Activated CD8-positive, alpha-beta memory T cell treated with anti-CD3 and anti-CD28 coated beads, Interleukin-2, amount 10 ng/mL, durations not matched to agents 7 days and 5 days (primary cell): Measurements from ENCODE around the gene ACTN3. TPM values are rescaled to one million over a fixed set of nuclear protein-coding genes. Genes with fewer than 3 reads are reported as not detected.
"Not testable (repeated sequence)": the region's sequence is repeated elsewhere in the genome, so short reads cannot be mapped to it uniquely, and the experiment has no call there.

Experiments used
- ATAC-seq: fragments of 150-1000 bp; cut with Tn5 transposase; one replicate; pipeline ENCODE4 v1.10.0; 2021; ENCODE audit warnings: moderate library complexity
- CTCF ChIA-PET: fragments of 350-600 bp; sonication (Branson Sonifier 250); formaldehyde crosslinking; loops from one replicate; lab custom pipeline; 2021; ENCODE audit warnings: antibody characterized with exemption; lab: Charles Lee
- DNase-seq: peaks from one replicate; pipeline ENCODE4 v3.0.0-alpha.2; 2020
- H3K27ac Mint-ChIP-seq: one replicate; pipeline ENCODE4 v1.8.0; 2021; ENCODE audit warnings: mild to moderate bottlenecking, mixed read lengths
- H3K27me3 Mint-ChIP-seq: one replicate; pipeline ENCODE4 v1.8.0; 2021; ENCODE audit warnings: mixed read lengths
- H3K36me3 Mint-ChIP-seq: one replicate; pipeline ENCODE4 v1.8.0; 2021; ENCODE audit warnings: mild to moderate bottlenecking, mixed read lengths
- H3K4me1 Mint-ChIP-seq: one replicate; pipeline ENCODE4 v1.8.0; 2021; ENCODE audit warnings: mixed read lengths
- H3K4me3 Mint-ChIP-seq: one replicate; pipeline ENCODE4 v1.8.0; 2021; ENCODE audit warnings: mild to moderate bottlenecking, moderate library complexity, mixed read lengths
- H3K9me3 Mint-ChIP-seq: one replicate; pipeline ENCODE4 v1.8.0; 2022; ENCODE audit warnings: low read depth, mixed read lengths
- total RNA-seq, 2 experiments: library from RNA; stranded (reverse); gene quantifications; one replicate each; pipeline ENCODE4 v1.2.3, GENCODE V29; 2021

Gene ACTN3
- total RNA-seq, 2 experiments from 2014 or later = 0.40 TPM; not detected in 1

DNA sequence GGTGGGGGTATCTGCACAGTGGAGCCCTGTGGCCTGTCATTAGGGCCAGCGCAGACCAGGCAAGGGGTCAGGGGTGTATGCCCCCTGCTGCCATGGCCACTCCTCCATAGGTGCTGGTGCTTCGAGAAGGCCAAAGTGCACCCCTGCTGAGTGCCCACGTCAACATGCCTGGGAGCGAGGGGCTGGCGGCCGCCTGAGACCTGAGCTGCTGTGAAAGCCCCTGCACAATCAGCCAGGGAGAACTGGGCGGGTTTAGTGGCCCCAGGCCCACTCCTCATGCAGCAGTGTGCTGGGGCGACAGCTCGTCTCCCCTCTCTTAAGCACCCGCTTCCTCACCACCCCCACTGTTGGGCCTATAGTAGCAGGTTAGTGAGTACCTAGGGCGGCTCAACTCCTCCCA, 14.9 kb upstream of the ACTN3 start:
- Mint-ChIP-seq H3K4me3 (no peak overlapping the region), H3K4me1 (no peaks in the 10 kb centered on the region), H3K36me3 (peaks cover 4% of the 10 kb centered on the region), H3K9me3 (no peaks in the 10 kb centered on the region), H3K27me3 (no peaks in the 10 kb centered on the region), H3K27ac (no peak overlapping the region)
- DNase-seq (no peak), ATAC-seq (no peak)
- CTCF ChIA-PET = no interaction called here

DNA sequence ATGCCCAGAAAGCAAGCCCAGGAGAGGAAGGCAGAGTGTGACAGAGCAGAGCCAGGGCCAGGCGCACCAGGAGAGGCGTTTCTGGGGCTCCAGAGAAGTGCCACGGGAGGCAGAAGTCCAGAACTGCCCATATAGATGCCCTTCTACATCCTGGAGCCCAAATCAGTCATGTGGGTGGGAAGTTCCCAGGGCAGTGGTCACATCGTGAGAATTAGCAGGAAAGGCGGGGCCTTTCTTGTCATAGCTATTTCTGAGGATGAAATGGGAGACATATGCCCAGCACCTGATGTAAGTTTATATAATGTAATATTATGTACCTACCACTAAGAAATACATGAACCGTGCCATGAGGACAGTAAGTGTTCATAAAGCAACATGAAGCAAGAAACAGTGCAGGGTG, 13.9 kb upstream of the ACTN3 start:
- DNase-seq (no peak), ATAC-seq (no peak)
- H3K4me1 Mint-ChIP-seq = no peaks in the 10 kb centered on the region
- no peaks in the 10 kb centered on the region for H3K9me3 Mint-ChIP-seq
- H3K4me3 Mint-ChIP-seq = no peak overlapping the region
- no peaks in the 10 kb centered on the region for H3K27me3 Mint-ChIP-seq
- CTCF ChIA-PET = interaction anchor here (0.6 to 1.4 kb wide), 2 partner anchors 83 to 146 kb away, joined by 3 read pairs; no protein-coding TSS in a partner anchor
- peaks cover 9% of the 10 kb centered on the region for H3K36me3 Mint-ChIP-seq
- H3K27ac Mint-ChIP-seq = no peak overlapping the region

DNA sequence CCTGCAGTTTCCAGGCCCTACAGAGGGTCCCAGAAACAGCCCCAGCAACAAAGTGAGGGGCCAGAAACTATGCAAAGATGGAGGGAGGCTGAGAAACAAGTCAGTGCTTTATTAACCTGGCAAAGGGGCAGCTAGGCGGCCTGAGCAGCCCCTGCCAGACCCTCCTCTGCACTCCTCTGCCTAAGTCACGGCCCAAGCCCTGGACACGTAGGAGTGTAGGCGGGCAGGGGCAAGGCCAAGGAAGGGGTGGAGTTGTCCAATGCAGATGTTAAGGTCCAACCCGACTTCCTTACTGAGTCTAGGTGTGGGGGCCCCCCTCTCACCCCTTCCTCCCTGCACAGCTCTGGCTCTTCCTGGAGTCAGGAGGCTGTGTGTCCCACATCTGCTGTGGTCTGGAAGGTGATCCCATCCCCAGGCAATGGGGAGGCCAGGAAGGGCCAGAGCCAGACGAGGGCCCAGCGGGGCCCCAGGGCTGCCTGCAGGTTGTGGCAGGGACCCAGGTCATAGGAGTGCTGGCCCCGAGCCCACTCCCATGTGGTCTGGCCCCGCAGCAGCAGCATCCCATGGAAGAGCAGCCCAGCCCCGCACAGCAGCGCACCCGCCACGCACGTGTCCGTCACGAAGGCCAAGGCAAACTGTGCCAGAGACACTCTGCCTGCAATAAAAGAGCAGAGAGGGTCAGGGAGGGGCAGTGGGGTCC, 7.4 kb upstream of the ACTN3 start:
- Mint-ChIP-seq H3K9me3 (no peaks in the 10 kb centered on the region), H3K36me3 (peaks cover 19% of the 10 kb centered on the region), H3K4me1 (peaks cover 21% of the 10 kb centered on the region), H3K27me3 (no peaks in the 10 kb centered on the region), H3K4me3 (no peak overlapping the region), H3K27ac (no peak overlapping the region)
- CTCF ChIA-PET = no interaction called here
- no peak for ATAC-seq
- no peak for DNase-seq

DNA sequence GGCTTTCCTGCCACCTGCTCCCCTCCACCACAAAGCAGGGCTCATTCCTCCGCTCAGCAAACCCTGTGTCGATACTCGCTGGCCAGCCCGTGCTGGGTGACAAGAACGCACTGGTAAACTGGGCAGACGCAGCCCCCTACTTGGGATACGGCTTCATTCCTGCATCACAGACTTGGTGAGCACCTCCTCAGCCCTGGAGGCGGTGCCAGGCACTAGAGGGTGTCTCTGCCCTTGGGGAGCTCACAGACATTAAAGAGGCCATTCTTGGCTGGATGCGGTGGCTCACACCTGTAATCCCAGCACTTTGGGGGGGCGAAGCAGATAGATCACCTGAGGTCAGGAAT, 6.9 kb upstream of the ACTN3 start:
- Mint-ChIP-seq H3K27me3 (no peaks in the 10 kb centered on the region), H3K4me3 (no peak overlapping the region), H3K27ac (no peak overlapping the region), H3K4me1 (peaks cover 23% of the 10 kb centered on the region), H3K36me3 (peaks cover 19% of the 10 kb centered on the region), H3K9me3 (no peaks in the 10 kb centered on the region)
- CTCF ChIA-PET = no interaction called here
- ATAC-seq (no peak), DNase-seq (no peak)

DNA sequence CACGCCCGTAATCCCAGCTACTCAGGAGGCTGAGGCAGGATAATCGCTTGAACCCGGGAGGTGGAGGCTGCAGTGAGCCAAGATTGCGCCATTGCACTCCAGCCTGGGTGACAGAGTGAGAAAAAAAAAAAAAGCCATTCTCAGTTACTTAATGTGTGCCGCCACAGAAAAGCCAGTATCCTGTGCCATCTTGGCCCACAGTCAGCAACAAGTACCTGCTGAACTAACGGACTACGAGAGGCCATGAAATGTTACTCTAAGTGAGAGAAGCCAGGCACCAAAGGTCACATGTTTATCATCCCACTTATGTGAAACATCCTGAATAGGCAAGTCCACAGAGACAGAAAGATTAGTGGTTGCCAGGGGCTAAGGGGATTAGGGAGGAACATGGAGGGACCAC, 6.1 kb upstream of the ACTN3 start:
- H3K4me1 Mint-ChIP-seq = peaks cover 26% of the 10 kb centered on the region
- H3K27ac Mint-ChIP-seq, ATAC-seq, H3K9me3 Mint-ChIP-seq, H3K4me3 Mint-ChIP-seq, H3K27me3 Mint-ChIP-seq, DNase-seq: not testable (repeated sequence)
- CTCF ChIA-PET = interaction anchor here (1.1 kb wide), 1 partner anchor 138 kb away, joined by 4 read pairs; no protein-coding TSS in a partner anchor
- peaks cover 18% of the 10 kb centered on the region for H3K36me3 Mint-ChIP-seq

DNA sequence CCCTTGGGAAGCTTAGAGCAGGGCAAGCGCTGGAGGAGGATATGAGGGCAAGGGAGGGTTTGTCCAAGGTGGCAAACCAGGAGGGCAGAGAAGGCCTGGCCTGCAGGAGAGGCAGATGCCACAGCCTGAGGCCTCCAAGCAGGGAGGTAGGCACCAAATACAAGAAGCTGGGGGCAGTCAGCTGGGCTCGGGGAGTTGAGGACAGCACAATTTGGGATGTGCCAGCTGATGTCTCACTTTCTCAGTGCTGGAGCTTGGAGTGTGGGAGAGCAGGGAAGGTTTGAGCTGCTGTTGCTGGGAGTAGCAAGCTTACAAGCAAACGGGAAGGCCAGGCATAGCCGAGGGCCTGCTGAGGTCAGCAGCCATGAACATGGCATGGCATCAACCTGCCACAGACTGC, 4.8 kb upstream of the ACTN3 start:
- CTCF ChIA-PET = interaction anchor here (0.9 to 1.1 kb wide), 2 partner anchors 136 to 137 kb away, joined by 3 to 4 read pairs; partner anchors contain the start of gene RBM4B

DNA sequence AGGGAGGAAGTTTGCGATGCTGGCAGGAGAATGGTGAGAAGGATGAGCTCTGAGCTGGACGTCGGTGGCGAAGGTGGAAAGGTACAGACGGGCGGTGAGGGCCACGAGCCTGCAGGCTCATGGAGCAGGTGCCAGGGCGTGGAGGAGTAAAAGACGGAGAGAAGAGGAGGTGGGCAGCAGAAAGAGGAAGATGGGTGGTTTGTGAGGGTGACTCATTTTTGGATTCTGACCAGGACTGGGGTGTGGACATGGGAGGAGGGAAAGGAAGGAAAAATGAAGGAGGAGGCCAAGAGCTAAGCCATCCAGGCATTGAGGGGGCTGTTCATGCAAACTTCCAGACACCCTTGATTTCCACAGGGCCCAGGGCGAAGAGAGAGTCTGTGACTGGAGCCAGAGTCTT, 4.3 kb upstream of the ACTN3 start:
- ATAC-seq (no peak), DNase-seq (no peak)
- H3K4me3 Mint-ChIP-seq = no peak overlapping the region
- peaks cover 30% of the 10 kb centered on the region for H3K4me1 Mint-ChIP-seq
- H3K27me3 Mint-ChIP-seq = no peaks in the 10 kb centered on the region
- H3K36me3 Mint-ChIP-seq = peaks cover 11% of the 10 kb centered on the region
- CTCF ChIA-PET = interaction anchor here (0.9 kb wide), 1 partner anchor 135 kb away, joined by 3 read pairs; the partner anchor contains the start of gene RBM4B
- no peaks in the 10 kb centered on the region for H3K9me3 Mint-ChIP-seq
- H3K27ac Mint-ChIP-seq = peak overlapping the region; percentile 91

More for the DNA sequence above, 4.8 kb upstream of the ACTN3 start:
- peaks cover 15% of the 10 kb centered on the region for H3K36me3 Mint-ChIP-seq
- H3K9me3 Mint-ChIP-seq = no peaks in the 10 kb centered on the region
- H3K27ac Mint-ChIP-seq = peak overlapping the region; percentile 22
- no peaks in the 10 kb centered on the region for H3K27me3 Mint-ChIP-seq
- H3K4me3 Mint-ChIP-seq = no peak overlapping the region
- DNase-seq (no peak), ATAC-seq (no peak)
- peaks cover 29% of the 10 kb centered on the region for H3K4me1 Mint-ChIP-seq

DNA sequence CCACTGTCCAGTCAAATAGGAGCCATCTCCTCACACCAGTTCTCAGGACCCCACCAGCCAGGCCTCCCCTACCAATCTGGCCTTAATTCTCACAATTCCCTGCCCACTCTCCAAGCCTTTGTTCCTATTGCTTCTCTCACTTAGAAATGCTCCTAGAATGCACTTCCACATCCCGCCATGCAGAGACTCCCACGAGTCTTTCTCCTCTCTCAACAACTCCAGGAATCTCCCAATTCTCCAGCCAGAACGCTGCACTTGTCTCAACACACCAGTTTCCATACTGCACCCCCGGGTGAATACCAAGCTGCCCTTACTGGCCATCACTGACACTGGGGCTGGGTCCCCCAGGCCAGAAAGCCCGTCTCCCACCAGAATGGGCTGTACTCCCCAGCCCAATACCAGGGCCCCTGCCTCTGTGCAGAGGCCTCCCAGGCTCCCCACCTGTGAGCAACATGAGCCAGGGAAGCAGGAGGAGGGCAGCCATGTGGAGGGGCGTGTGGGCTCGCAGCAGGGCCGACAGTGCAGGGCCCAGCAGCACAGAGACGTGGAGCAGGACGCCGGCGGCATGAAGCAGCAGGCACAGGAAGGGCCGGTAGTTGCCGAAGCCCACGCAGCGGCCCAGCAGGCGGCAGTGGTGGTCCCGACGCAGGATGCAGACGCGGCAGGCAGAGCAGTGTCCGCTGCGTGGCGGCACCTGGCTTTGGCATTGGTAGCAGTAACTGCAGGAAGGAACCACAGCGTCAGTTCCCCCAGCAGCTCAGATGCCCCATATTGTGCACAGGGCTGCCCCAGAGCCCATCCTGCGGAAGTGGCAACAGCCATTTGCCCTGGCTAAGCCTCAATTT, 3.2 kb upstream of the ACTN3 start:
- peak overlapping the region; percentile 66 for H3K4me3 Mint-ChIP-seq
- peaks cover 30% of the 10 kb centered on the region for H3K4me1 Mint-ChIP-seq
- DNase-seq = peak; percentile 90
- H3K9me3 Mint-ChIP-seq = no peaks in the 10 kb centered on the region
- peaks cover 8% of the 10 kb centered on the region for H3K36me3 Mint-ChIP-seq
- peaks cover under 1% of the 10 kb centered on the region for H3K27me3 Mint-ChIP-seq
- peak; percentile 61 for ATAC-seq
- CTCF ChIA-PET = interaction anchor here (0.8 to 2.0 kb wide), 5 partner anchors 11 to 134 kb away, joined by 3 to 13 read pairs (median 4); partner anchors contain the start of genes CCDC87, CCS and RBM4B
- H3K27ac Mint-ChIP-seq = peak overlapping the region; percentile 91

DNA sequence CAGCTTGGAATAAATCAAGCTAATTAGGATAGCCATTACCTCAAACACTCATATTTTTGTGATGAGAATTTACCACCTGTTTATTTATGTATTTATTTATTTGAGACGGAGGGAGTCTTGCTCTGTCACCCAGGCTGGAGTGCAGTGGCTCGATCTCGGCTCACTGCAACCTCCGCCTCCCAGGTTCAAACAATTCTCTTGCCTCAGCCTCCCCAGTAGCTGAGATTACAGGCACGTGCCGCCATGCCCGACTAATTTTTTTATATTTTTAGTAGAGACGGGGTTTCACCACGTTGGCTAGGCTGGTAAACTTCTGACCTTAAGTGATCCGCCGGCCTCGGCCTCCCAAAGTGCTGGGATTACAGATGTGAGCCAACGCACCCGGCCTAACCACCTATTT, 1.8 kb upstream of the ACTN3 start:
- ATAC-seq = not testable (repeated sequence)
- H3K27ac Mint-ChIP-seq = peak overlapping the region; percentile 75

DNA sequence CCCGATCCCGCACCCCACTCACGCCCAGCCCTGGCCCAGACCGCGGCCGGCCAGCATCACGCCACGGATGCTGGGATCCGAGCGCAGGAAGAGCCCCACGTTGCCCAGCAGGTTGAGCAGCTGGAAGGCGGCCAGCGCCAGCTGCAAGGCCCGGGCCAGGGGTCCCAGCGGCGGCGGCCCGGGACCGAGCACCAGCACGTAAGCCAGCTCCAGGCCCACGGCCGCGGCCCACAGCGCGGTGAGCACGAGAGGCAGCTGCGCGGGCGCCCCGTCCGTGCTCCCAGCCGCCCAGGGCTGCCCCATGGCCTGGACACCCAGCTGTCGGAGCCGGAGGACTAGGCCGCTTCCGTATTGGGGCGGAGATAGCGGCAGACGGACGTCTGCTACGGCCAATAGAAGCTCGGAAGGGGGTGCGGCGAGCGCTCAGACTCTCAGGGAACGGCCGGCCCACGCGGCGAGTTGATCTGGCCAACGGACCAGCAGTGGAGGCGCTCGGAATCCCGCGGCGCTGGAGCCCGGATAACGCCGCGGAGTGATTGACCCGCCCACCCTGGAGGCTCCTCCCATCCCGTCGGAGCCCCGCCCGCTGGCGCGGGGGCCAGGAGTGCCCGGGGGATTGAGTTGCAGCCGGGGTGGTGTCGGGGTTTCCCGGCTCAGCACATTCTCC, 869 bp upstream of the ACTN3 start, which contains the start of gene ZDHHC24:
Gene ZDHHC24 (minus strand): TSS at position 348 of the 667 bp plus-strand sequence. CDS start 45 bp downstream, at position 303.
- peak; percentile 90 for ATAC-seq
- Mint-ChIP-seq H3K27me3 (peaks cover 11% of the 10 kb centered on the region), H3K4me1 (peaks cover 30% of the 10 kb centered on the region), H3K36me3 (peaks cover 5% of the 10 kb centered on the region), H3K27ac (peak within 1 kb of the TSS; percentile 75), H3K9me3 (no peaks in the 10 kb centered on the region), H3K4me3 (peak within 1 kb of the TSS; percentile 86)
- DNase-seq = peak; percentile 95
- CTCF ChIA-PET = interaction anchor here (0.6 to 2.4 kb wide), 12 partner anchors 11 to 1144 kb away, joined by 3 to 23 read pairs (median 4); partner anchors contain the start of genes CCDC87, CCS, MRPL11 and RBM4

More for the DNA sequence above, 1.8 kb upstream of the ACTN3 start:
- Mint-ChIP-seq H3K4me3 (peak overlapping the region; percentile 86), H3K4me1 (peaks cover 30% of the 10 kb centered on the region), H3K27me3 (peaks cover 11% of the 10 kb centered on the region)
- DNase-seq, H3K9me3 Mint-ChIP-seq, H3K36me3 Mint-ChIP-seq: not testable (repeated sequence)
- CTCF ChIA-PET = interaction anchor here (1.1 to 2.4 kb wide), 4 partner anchors 47 to 136 kb away, joined by 3 to 13 read pairs (median 6); partner anchors contain the start of genes CCDC87, CCS and RBM4B

DNA sequence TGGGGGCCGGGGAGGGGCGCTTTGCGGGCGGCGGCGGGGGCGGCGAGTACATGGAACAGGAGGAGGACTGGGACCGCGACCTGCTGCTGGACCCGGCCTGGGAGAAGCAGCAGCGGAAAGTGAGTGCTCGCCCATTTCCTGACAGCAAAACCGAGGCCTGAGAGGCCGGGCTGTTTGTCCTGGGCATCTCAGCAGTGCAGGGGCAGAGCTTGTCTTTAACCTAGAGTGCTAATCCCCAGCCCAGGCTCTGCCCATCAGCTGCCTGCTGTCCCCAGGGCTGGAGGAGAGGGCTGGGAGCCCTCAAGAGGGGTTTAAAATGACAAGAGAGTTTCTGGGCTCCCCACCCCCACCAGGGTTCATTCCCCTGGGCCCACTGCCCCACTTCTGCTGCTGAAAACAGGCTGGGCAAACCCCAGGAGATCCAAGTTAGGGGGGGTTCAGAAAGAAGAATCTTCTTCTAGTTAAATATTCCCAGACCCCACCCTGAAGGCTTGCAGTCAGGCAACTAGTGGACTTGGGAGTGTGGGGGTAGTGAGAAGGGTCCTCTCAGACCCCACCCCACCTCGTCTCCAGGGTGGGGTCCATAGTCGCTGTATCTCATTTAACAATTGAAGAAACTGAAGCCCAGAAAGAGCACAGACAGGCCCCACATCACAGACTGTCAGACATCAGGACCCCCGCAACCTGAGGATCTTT, 411 bp downstream of the ACTN3 start:
- ATAC-seq (no peak), DNase-seq (no peak)
- H3K27me3 Mint-ChIP-seq = peaks cover 11% of the 10 kb centered on the region
- peak overlapping the region; percentile 86 for H3K4me3 Mint-ChIP-seq
- peaks cover 30% of the 10 kb centered on the region for H3K4me1 Mint-ChIP-seq
- H3K9me3 Mint-ChIP-seq = no peaks in the 10 kb centered on the region
- peaks cover 5% of the 10 kb centered on the region for H3K36me3 Mint-ChIP-seq
- H3K27ac Mint-ChIP-seq = no peak overlapping the region
- CTCF ChIA-PET = interaction anchor here (1.0 to 2.4 kb wide), 6 partner anchors 12 to 131 kb away, joined by 3 to 23 read pairs (median 8); partner anchors contain the start of genes CCDC87, CCS, MRPL11 and RBM4

DNA sequence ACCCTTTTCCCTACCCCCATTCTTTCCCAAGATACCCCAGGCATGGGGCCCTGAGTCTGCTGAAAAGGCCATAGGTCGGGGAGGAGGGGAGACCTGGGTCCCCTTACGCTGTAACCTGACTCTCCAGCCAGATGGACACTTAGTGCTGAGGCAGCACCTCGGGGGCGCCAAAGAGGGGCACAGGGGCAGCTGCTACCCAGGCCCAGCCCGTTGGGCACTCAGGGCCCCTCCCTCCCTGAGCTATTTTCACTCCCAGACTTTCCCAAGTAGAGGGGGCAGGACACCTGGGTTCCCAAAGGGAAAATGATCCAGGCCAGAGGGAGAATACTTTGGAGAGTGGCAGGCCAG, 933 bp downstream of the ACTN3 start:
- H3K36me3 Mint-ChIP-seq = peaks cover under 1% of the 10 kb centered on the region
- no peak overlapping the region for H3K27ac Mint-ChIP-seq
- CTCF ChIA-PET = interaction anchor here (2.1 kb wide), 1 partner anchor 109 kb away, joined by 9 read pairs; the partner anchor contains the start of gene MRPL11
- no peak for DNase-seq
- H3K4me1 Mint-ChIP-seq = peaks cover 25% of the 10 kb centered on the region
- peaks cover 11% of the 10 kb centered on the region for H3K27me3 Mint-ChIP-seq
- no peak for ATAC-seq
- H3K9me3 Mint-ChIP-seq = no peaks in the 10 kb centered on the region
- no peak overlapping the region for H3K4me3 Mint-ChIP-seq
